Heart left ventricle (tissue), 16 donors: ENCODE measurements around the gene ATP5F1A. TPM values are rescaled to one million over a fixed set of nuclear protein-coding genes. Genes with fewer than 3 reads are reported as not detected.

Experiments
- ATAC-seq, 4 donors: fragments of 200-7000 bp; cut with Tn5 transposase; one replicate each; pipeline ENCODE4 v1.9.1; 2020 to 2022; ENCODE audit warnings: moderate library complexity in 4 of 4, mild to moderate bottlenecking in 3 of 4, moderate number of reproducible peaks in 1 of 4
- DNase-seq, 5 donors: peaks; one replicate each; pipeline ENCODE4 v3.0.0-alpha.2; 2020
- H3K27ac ChIP-seq, 12 donors: fragments of 200-600 bp; sonication (generic) in 4 of 12; one replicate each; pipeline versions ENCODE4 v1.5.0 to v1.8.0; 2016 to 2022; ENCODE audit warnings: mild to moderate bottlenecking in 2 of 12
- H3K27me3 ChIP-seq, 9 donors: fragments of 200-600 bp; sonication (generic) in 2 of 9; one replicate each; pipeline versions ENCODE4 v1.5.1 to v1.8.0; 2016 to 2022; ENCODE audit warnings: mild to moderate bottlenecking in 3 of 9
- H3K36me3 ChIP-seq, 9 donors: fragments of 200-600 bp; sonication (generic) in 2 of 9; one replicate each; pipeline versions ENCODE4 v1.5.0 to v1.8.0; 2018 to 2022; ENCODE audit warnings: mild to moderate bottlenecking in 2 of 9
- H3K4me1 ChIP-seq, 12 donors: fragments of 200-600 bp; sonication (generic) in 4 of 12; one replicate each; pipeline versions ENCODE4 v1.5.0 to v1.8.0; 2016 to 2022; ENCODE audit warnings: mild to moderate bottlenecking in 3 of 12
- H3K4me3 ChIP-seq, 12 donors: fragments of 200-600 bp; sonication (generic) in 4 of 12; one replicate each; pipeline versions ENCODE4 v1.5.0 to v1.8.0; 2017 to 2022; ENCODE audit warnings: mild to moderate bottlenecking in 9 of 12, moderate library complexity in 4 of 12
- H3K9me3 ChIP-seq, 12 donors: fragments of 200-600 bp; sonication (generic) in 4 of 12; one replicate each; pipeline versions ENCODE4 v1.5.0 to v1.8.0; 2016 to 2022; ENCODE audit warnings: mild to moderate bottlenecking in 1 of 12
- CTCF ChIP-seq, 12 donors: fragments of 200-600 bp; sonication (generic) in 4 of 12; IDR thresholded peaks; one replicate each; pipeline versions ENCODE4 v1.5.0 to v1.8.0; 2018 to 2022; ENCODE audit warnings: antibody characterized with exemption in 12 of 12, mild to moderate bottlenecking in 5 of 12
- POLR2A ChIP-seq, 2 donors: fragments of 450-650 bp; IDR thresholded peaks; one replicate each; pipeline ENCODE4 v1.6.1; 2017; ENCODE audit warnings: antibody characterized with exemption in 2 of 2, mild to moderate bottlenecking in 2 of 2, moderate library complexity in 2 of 2
- WGBS, 4 donors: extraction: QIAGEN DNeasy Blood & Tissue Kit in 2 of 4; methylation state at CpG; one replicate each; pipeline versions ENCODE4 v1.1.5 to v1.1.7; 2013 to 2018; 5-methylcytosine and 5-hydroxymethylcytosine counted together
- intact Hi-C, 10 donors: fragments of 100-400 bp; cut with DNase I; formaldehyde crosslinking; loops; one replicate each; pipeline versions ENCODE4 v1.11.1 to v1.14.2; 2022
- polyA plus RNA-seq, 2 donors: library from polyadenylated mRNA; stranded (reverse); fragments of 200-250 nt; gene quantifications; one replicate each; pipeline ENCODE4 v1.2.3, GENCODE V29; 2013
- total RNA-seq, 9 donors: library from RNA; depleted of rRNA in 2 of 9; stranded (reverse); fragments of >200 nt in 2 of 9; fragmentation: NEBNext Ultra II Directional in 3 of 9; extraction: Animal tissue kit (Norgen Biotek cat#: 25700) in 3 of 9; gene quantifications; one replicate each; pipeline versions ENCODE4 v1.1.0 to v1.2.4, GENCODE V29; 2016 to 2023
- donor health status: ischemic (EF 13 %, LVEDD 7.1; RV severe dilation, severe dysfunction).
- donor health status: healthy with polysubstance abuse.
- donor health status: DM: no; HTN: yes; CAD: no.
- donor health status: DM: no; HTN: no; CAD: no.
- donor health status: ischemic (EF 25% LVEDD 6.9; RV normal size, moderate dysfunction).
- donor health status: ischemic (EF 25% LVEDD 5.7; RV mildly dilated, moderate dysfunction).
- donor health status: healthy.
- donor health status: DM: yes; HTN: yes; CAD: no.
- donor health status: ischemic (EF 35%, LVEDD 5.7; RV mildly dilated, moderate dysfunction).
- donor health status: nonischemic (EF 11% LVEDD 7.7; RV severe dilation, severe dysfunction).
- donor health status: DM: yes; HTN: yes; CAD: no.
- donor health status: PGD.
- donor health status: ischemic (EF 29% LVEDD 5.4; RV normal size, mild dysfunction).
- donor health status: nonischemic (EF 23%, LVEDD 6.1; RV moderate dilation, normal function).

The ATP5F1A gene
- total and polyA plus RNA-seq, 11 donors = 926 to 3,149 (median 1,393) TPM

- WGBS, 4 donors = 26 to 31% (median 29%) methylated on average over 9 of the region's 9 CpGs
- H3K9me3 ChIP-seq = no peaks in the 10 kb centered on the region
- H3K27ac ChIP-seq = no peak overlapping the region
- DNase-seq (no peak), ATAC-seq (peak in 3 of 4 donors; percentile 38 to 49 (median 42))
- no peaks in the 10 kb centered on the region for H3K27me3 ChIP-seq
- peaks cover 0 to 34% (median 8%) of the 10 kb centered on the region in 9 donors for H3K36me3 ChIP-seq
- peaks cover 0 to 45% (median 19%) of the 10 kb centered on the region in 12 donors for H3K4me1 ChIP-seq
- H3K4me3 ChIP-seq = no peak overlapping the region
- intact Hi-C loops = loop anchor here (2.0 to 10.0 kb wide), 11 partner anchors 99 to 409 kb away; partner anchors contain the start of gene EPG5 (in 2 of the 10)
- TF ChIP-seq CTCF (IDR thresholded peaks at IDR 0.05) = peak; percentile 45 to 78 (median 65)
- no peak for TF ChIP-seq POLR2A (IDR thresholded peaks at IDR 0.05)
Measured at GRCh38 chr18:46073474-46074331, 24.4 kb downstream of the ATP5F1A start.

- Histone ChIP-seq H3K27me3 (no peaks in the 10 kb centered on the region), H3K9me3 (no peaks in the 10 kb centered on the region), H3K4me1 (peaks cover 0 to 52% (median 19%) of the 10 kb centered on the region in 12 donors), H3K36me3 (peaks cover 0 to 26% (median 3%) of the 10 kb centered on the region in 9 donors), H3K27ac (no peak overlapping the region), H3K4me3 (peak overlapping the region in 2 of 12 donors; percentile 74 to 76)
- intact Hi-C loops = loop anchor here (2.0 to 10.0 kb wide), 11 partner anchors 98 to 408 kb away; partner anchors contain the start of gene EPG5 (in 2 of the 10)
- no peak for TF ChIP-seq POLR2A (IDR thresholded peaks at IDR 0.05)
- no peak for TF ChIP-seq CTCF (IDR thresholded peaks at IDR 0.05)
- DNase-seq (no peak), ATAC-seq (peak in 1 of 4 donors; percentile 2)
- WGBS, 4 donors = 81 to 87% (median 83%) methylated on average over 3 of the region's 3 CpGs
Measured at GRCh38 chr18:46072959-46073358, 25.1 kb downstream of the ATP5F1A start.

GRCh38 chr18:46072376-46072867 is 25.7 kb downstream of the ATP5F1A start:
- DNase-seq (no peak), ATAC-seq (peak in 1 of 4 donors; percentile 3)
- intact Hi-C loops = loop anchor here (2.0 to 10.0 kb wide), 11 partner anchors 98 to 408 kb away; partner anchors contain the start of gene EPG5 (in 2 of the 10)
- peaks cover 0 to 56% (median 19%) of the 10 kb centered on the region in 12 donors for H3K4me1 ChIP-seq
- TF ChIP-seq POLR2A (IDR thresholded peaks at IDR 0.05) = no peak
- TF ChIP-seq CTCF (IDR thresholded peaks at IDR 0.05) = peak in 1 of 12 donors; percentile 6
- peak overlapping the region; percentile 59 to 88 (median 70) for H3K4me3 ChIP-seq
- peaks cover 0 to 2% (median 0%) of the 10 kb centered on the region in 12 donors for H3K9me3 ChIP-seq
- H3K27me3 ChIP-seq = no peaks in the 10 kb centered on the region
- H3K27ac ChIP-seq = peak overlapping the region in 3 of 12 donors; percentile 10 to 64 (median 39)
- H3K36me3 ChIP-seq = peaks cover 0 to 21% (median under 1%) of the 10 kb centered on the region in 9 donors
- WGBS, 4 donors = 24 to 38% (median 28%) methylated on average over 17 to 25 of the region's 25 CpGs
